Psoas muscle (tissue), 8 donors: ENCODE data around the gene C20orf202. TPM values are rescaled to one million over a fixed set of nuclear protein-coding genes. Genes with fewer than 3 reads are reported as not detected.

Experiments
- ATAC-seq, 4 donors: fragments of 200-7000 bp; cut with Tn5 transposase; one replicate each; pipeline ENCODE4 v1.9.1; 2020; ENCODE audit warnings: moderate library complexity in 3 of 4, mild to moderate bottlenecking in 2 of 4
- DNase-seq, 2 donors: peaks; one replicate each; pipeline ENCODE4 v3.0.0-alpha.2; 2020
- H3K27ac ChIP-seq: fragments of 200-600 bp; one replicate; pipeline ENCODE4 v1.8.0; 2022
- H3K27me3 ChIP-seq, 3 donors: fragments of 200-600 bp in 1 of 3; one replicate each; pipeline versions ENCODE4 v1.6.1 to v1.8.0; 2013 to 2022; ENCODE audit warnings: low read length in 2 of 3, mild to moderate bottlenecking in 2 of 3, moderate library complexity in 1 of 3; ENCODE audit not compliant: insufficient read depth in 3 of 3
- H3K36me3 ChIP-seq, 2 donors: fragments of 200-600 bp in 1 of 2; one replicate each; pipeline versions ENCODE4 v1.6.1 to v1.8.0; 2013 to 2022; ENCODE audit warnings: low read depth in 1 of 2, mild to moderate bottlenecking in 1 of 2, moderate library complexity in 1 of 2; ENCODE audit not compliant: insufficient read depth in 1 of 2
- H3K4me1 ChIP-seq: fragments of 200-600 bp; one replicate; pipeline ENCODE4 v1.8.0; 2022
- H3K4me3 ChIP-seq: fragments of 200-600 bp; one replicate; pipeline ENCODE4 v1.8.0; 2022; ENCODE audit warnings: mild to moderate bottlenecking
- H3K9me3 ChIP-seq: fragments of 200-600 bp; one replicate; pipeline ENCODE4 v1.8.0; 2022
- CTCF ChIP-seq: fragments of 200-600 bp; IDR thresholded peaks from one replicate; pipeline ENCODE4 v1.8.0; 2022; ENCODE audit warnings: antibody characterized with exemption
- WGBS, 3 donors: extraction: QIAGEN DNeasy Blood & Tissue Kit; methylation state at CpG; one replicate each; pipeline versions ENCODE4 v1.1.6 to v1.1.7; 2013; 5-methylcytosine and 5-hydroxymethylcytosine counted together
- intact Hi-C, 2 donors: fragments of 100-400 bp; cut with DNase I; formaldehyde crosslinking; loops; one replicate each; pipeline versions ENCODE4 v1.11.0 to v1.14.2; 2022
- polyA plus RNA-seq, 3 donors: library from polyadenylated mRNA; stranded (reverse); fragments of 200-250 nt; gene quantifications; one replicate each; pipeline ENCODE4 v1.2.3, GENCODE V29; 2013
- total RNA-seq, 4 donors: library from RNA; stranded (reverse); fragmentation: NEBNext Ultra II Directional in 2 of 4; extraction: Animal tissue kit (Norgen Biotek cat#: 25700) in 2 of 4; gene quantifications; one replicate each; pipeline versions ENCODE4 v1.2.1 to v1.2.4, GENCODE V29; 2021 to 2023
- donor health status: healthy with polysubstance abuse.
- donor health status: DM: no; HTN: no; CAD: no; lungs with moderate emphysema.
- donor health status: Bipolar disorder and iron deficiency.
- donor health status: healthy.
- donor health status: DM: yes; HTN: yes; CAD: no.
- donor health status: DM: no; HTN: no; CAD: no.
- donor health status: DM: no; HTN: no; CAD: no.
- donor health status: DM: yes; HTN: yes; CAD: no.

The C20orf202 gene
- total and polyA plus RNA-seq, 7 donors: 0.05 to 0.32 (median 0.12) TPM; not detected in 1

GRCh38 chr20:1206366-1207148 is 3.3 kb downstream of the C20orf202 start:
- H3K36me3 ChIP-seq: no peaks in the 10 kb centered on the region
- DNase-seq (no peak), ATAC-seq (no peak)
- H3K27me3 ChIP-seq: no peaks in the 10 kb centered on the region
- intact Hi-C loops: no loop called here
- H3K9me3 ChIP-seq: no peaks in the 10 kb centered on the region
- H3K4me1 ChIP-seq: no peaks in the 10 kb centered on the region
- no peak overlapping the region for H3K4me3 ChIP-seq
- TF ChIP-seq CTCF: no peak
- no peak overlapping the region for H3K27ac ChIP-seq
- 62 to 75% (median 66%) methylated on average over 19 of the region's 19 CpGs for WGBS, 3 donors

GRCh38 chr20:1207293-1207878 is 4.1 kb downstream of the C20orf202 start:
- Histone ChIP-seq H3K4me1 (no peaks in the 10 kb centered on the region), H3K4me3 (no peak overlapping the region), H3K27ac (no peak overlapping the region), H3K36me3 (no peaks in the 10 kb centered on the region), H3K27me3 (peaks cover 0 to 3% (median 0%) of the 10 kb centered on the region in 3 donors), H3K9me3 (no peaks in the 10 kb centered on the region)
- intact Hi-C loops: no loop called here
- WGBS, 3 donors: 66 to 76% (median 71%) methylated on average over 3 of the region's 3 CpGs
- DNase-seq (no peak), ATAC-seq (no peak)
- no peak for TF ChIP-seq CTCF

- Histone ChIP-seq H3K36me3 (no peaks in the 10 kb centered on the region), H3K27me3 (peaks cover 0 to 5% (median 0%) of the 10 kb centered on the region in 3 donors), H3K9me3 (no peaks in the 10 kb centered on the region), H3K27ac (no peak overlapping the region), H3K4me1 (no peaks in the 10 kb centered on the region), H3K4me3 (no peak overlapping the region)
- DNase-seq (no peak), ATAC-seq (no peak)
- 53 to 58% (median 54%) methylated on average over 5 of the region's 5 CpGs for WGBS, 3 donors
- intact Hi-C loops: loop anchor here (5.0 to 10.0 kb wide), 3 partner anchors 87 to 255 kb away; no protein-coding TSS in a partner anchor
- TF ChIP-seq CTCF: no peak
Measured at GRCh38 chr20:1209447-1210387, 6.5 kb downstream of the C20orf202 start.

- DNase-seq (no peak), ATAC-seq (no peak)
- Histone ChIP-seq H3K4me1 (no peaks in the 10 kb centered on the region), H3K9me3 (no peaks in the 10 kb centered on the region), H3K4me3 (no peak overlapping the region), H3K27ac (no peak overlapping the region), H3K27me3 (peaks cover 0 to 5% (median 0%) of the 10 kb centered on the region in 3 donors), H3K36me3 (no peaks in the 10 kb centered on the region)
- 91 to 96% (median 92%) methylated on average over 1 of the region's 1 CpG for WGBS, 3 donors
- intact Hi-C loops: loop anchor here (5.0 to 10.0 kb wide), 3 partner anchors 88 to 256 kb away; no protein-coding TSS in a partner anchor
- TF ChIP-seq CTCF: no peak
Measured at GRCh38 chr20:1210501-1210900, 7.2 kb downstream of the C20orf202 start.
